Esophagus muscularis mucosa (tissue), 4 donors: ENCODE results near the gene DNPH1. TPM values are rescaled to one million over a fixed set of nuclear protein-coding genes. Genes with fewer than 3 reads are reported as not detected.

ENCODE experiments used
- DNase-seq: peaks from one replicate; pipeline ENCODE4 v3.0.0-alpha.2; 2017; ENCODE audit errors: extremely low spot score
- H3K27ac ChIP-seq, 4 donors: fragments of 200-600 bp; sonication (generic); replicated peaks in 1 of 4; 1 replicate in 3 of 4; 2 replicates in 1 of 4; pipeline ENCODE4 v1.5.1; 2016 to 2019; ENCODE audit warnings: mild to moderate bottlenecking in 1 of 4
- H3K27me3 ChIP-seq, 4 donors: fragments of 200-600 bp; sonication (generic); one replicate each; pipeline versions ENCODE4 v1.5.1 to v1.6.0; 2016 to 2019
- H3K36me3 ChIP-seq, 4 donors: fragments of 200-600 bp; sonication (generic); one replicate each; pipeline ENCODE4 v1.5.1; 2016 to 2019
- H3K4me1 ChIP-seq, 4 donors: fragments of 200-600 bp; sonication (generic); one replicate each; pipeline ENCODE4 v1.5.1; 2016 to 2019
- H3K4me3 ChIP-seq, 4 donors: fragments of 200-600 bp; sonication (generic); 1 replicate in 2 of 4; 2 replicates in 2 of 4; pipeline ENCODE4 v1.5.1; 2016 to 2019; ENCODE audit warnings: mild to moderate bottlenecking in 4 of 4, moderate library complexity in 1 of 4
- H3K9me3 ChIP-seq, 4 donors: fragments of 200-600 bp; sonication (generic); 1 replicate in 3 of 4; 2 replicates in 1 of 4; pipeline ENCODE4 v1.5.1; 2016 to 2019
- EP300 ChIP-seq: sonication (generic); formaldehyde crosslinking; IDR thresholded peaks from one replicate; pipeline ENCODE4 v1.6.1; 2017; ENCODE audit warnings: antibody characterized with exemption
- POLR2A ChIP-seq: fragments of 450-650 bp; IDR thresholded peaks from one replicate; pipeline ENCODE4 v1.6.1; 2017; ENCODE audit warnings: antibody characterized with exemption, moderate library complexity, mild to moderate bottlenecking, low read depth
- POLR2AphosphoS5 ChIP-seq, 2 donors: sonication (generic); formaldehyde crosslinking; IDR thresholded peaks; one replicate each; pipeline ENCODE4 v1.6.1; 2017; ENCODE audit warnings: antibody characterized with exemption in 2 of 2
- WGBS: methylation state at CpG from one replicate; pipeline ENCODE4 v1.1.5; 2018; 5-methylcytosine and 5-hydroxymethylcytosine counted together
- intact Hi-C: fragments of 100-400 bp; cut with DNase I; formaldehyde crosslinking; loops from one replicate; pipeline ENCODE4 v1.15.1; 2023
- total RNA-seq, 4 donors: library from RNA; depleted of rRNA; stranded (reverse); fragments of >200 nt; gene quantifications; one replicate each; pipeline versions ENCODE4 v1.1.0 to v1.2.1, GENCODE V29; 2016
- TF ChIP-seq, protein P1 (sequence below), 3 experiments: fragments of 200-600 bp in 2 of 3; fragments of 450-650 bp in 1 of 3; sonication (generic) in 2 of 3; IDR thresholded peaks; one replicate each; pipeline ENCODE4 v1.5.1; 2017 to 2019; ENCODE audit warnings: antibody characterized with exemption in 3 of 3, mild to moderate bottlenecking in 2 of 3, moderate library complexity in 1 of 3

Gene DNPH1
- total RNA-seq, 4 donors from 2014 or later, result 60.5 to 70.2 (median 65.3) TPM

DNA sequence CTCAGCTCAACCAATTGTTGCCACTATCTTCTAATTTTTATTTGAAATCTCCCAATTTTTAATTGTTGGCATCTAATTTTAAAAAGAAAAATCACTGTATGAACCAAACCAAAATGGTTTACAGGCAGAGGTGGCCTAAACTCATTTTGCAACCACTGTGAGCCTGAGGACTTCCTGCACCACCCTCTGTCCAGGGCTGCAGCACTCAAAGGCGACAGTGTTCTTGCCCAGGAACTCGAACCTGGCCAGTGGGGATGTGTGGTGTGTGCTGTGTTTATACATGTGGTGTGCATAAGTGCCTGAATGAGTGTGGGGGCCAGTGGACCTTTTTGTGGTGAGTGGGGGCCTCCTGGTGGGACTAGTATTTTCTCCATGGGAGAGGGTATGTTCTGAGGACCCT lies 44.4 kb upstream of the DNPH1 start:
- no peak overlapping the region for H3K4me3 ChIP-seq
- intact Hi-C loops, result no loop called here
- H3K36me3 ChIP-seq, result no peaks in the 10 kb centered on the region
- peaks cover 24 to 63% (median 53%) of the 10 kb centered on the region in 4 donors for H3K4me1 ChIP-seq
- H3K27ac ChIP-seq, result no peak overlapping the region
- no peak for DNase-seq
- no peaks in the 10 kb centered on the region for H3K9me3 ChIP-seq
- H3K27me3 ChIP-seq, result peaks cover 0 to 27% (median 5%) of the 10 kb centered on the region in 4 donors
- TF ChIP-seq POLR2A, result no peak
- TF ChIP-seq POLR2AphosphoS5 (IDR thresholded peaks at IDR 0.05), result no peak
- TF ChIP-seq EP300, result no peak
- TF ChIP-seq, protein P1, sequence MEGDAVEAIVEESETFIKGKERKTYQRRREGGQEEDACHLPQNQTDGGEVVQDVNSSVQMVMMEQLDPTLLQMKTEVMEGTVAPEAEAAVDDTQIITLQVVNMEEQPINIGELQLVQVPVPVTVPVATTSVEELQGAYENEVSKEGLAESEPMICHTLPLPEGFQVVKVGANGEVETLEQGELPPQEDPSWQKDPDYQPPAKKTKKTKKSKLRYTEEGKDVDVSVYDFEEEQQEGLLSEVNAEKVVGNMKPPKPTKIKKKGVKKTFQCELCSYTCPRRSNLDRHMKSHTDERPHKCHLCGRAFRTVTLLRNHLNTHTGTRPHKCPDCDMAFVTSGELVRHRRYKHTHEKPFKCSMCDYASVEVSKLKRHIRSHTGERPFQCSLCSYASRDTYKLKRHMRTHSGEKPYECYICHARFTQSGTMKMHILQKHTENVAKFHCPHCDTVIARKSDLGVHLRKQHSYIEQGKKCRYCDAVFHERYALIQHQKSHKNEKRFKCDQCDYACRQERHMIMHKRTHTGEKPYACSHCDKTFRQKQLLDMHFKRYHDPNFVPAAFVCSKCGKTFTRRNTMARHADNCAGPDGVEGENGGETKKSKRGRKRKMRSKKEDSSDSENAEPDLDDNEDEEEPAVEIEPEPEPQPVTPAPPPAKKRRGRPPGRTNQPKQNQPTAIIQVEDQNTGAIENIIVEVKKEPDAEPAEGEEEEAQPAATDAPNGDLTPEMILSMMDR (IDR thresholded peaks at IDR 0.05), result no peak
- 86% methylated on average over 2 of the region's 2 CpGs for WGBS

DNA sequence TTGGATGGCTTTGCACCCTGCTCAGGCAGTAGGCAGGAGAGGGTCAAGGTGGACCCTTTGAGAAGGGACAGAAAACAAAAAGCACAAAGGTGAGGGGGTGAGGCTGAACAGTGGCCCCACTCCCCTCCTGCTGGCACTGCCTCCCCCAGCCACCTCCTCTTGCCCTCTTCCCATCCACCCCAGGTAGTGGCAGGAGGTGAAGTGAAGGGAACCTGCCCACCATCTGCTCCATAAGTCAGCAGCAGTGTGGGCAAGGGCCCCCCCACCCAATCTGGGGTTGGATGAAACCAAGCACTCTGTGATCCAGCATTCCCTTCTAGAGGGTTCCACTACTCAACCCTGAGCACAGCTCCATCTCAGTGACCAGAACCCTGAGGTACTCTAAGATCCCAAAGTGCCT lies 42.7 kb upstream of the DNPH1 start:
- no peaks in the 10 kb centered on the region for H3K36me3 ChIP-seq
- no peaks in the 10 kb centered on the region for H3K9me3 ChIP-seq
- peaks cover 0 to 27% (median 5%) of the 10 kb centered on the region in 4 donors for H3K27me3 ChIP-seq
- intact Hi-C loops, result no loop called here
- no peak for DNase-seq
- no peak overlapping the region for H3K27ac ChIP-seq
- no peak overlapping the region for H3K4me3 ChIP-seq
- TF ChIP-seq, protein P1 (IDR thresholded peaks at IDR 0.05), result no peak
- TF ChIP-seq POLR2A, result no peak
- TF ChIP-seq EP300, result no peak
- no peak for TF ChIP-seq POLR2AphosphoS5 (IDR thresholded peaks at IDR 0.05)
- H3K4me1 ChIP-seq, result peaks cover 40 to 67% (median 54%) of the 10 kb centered on the region in 4 donors

DNA sequence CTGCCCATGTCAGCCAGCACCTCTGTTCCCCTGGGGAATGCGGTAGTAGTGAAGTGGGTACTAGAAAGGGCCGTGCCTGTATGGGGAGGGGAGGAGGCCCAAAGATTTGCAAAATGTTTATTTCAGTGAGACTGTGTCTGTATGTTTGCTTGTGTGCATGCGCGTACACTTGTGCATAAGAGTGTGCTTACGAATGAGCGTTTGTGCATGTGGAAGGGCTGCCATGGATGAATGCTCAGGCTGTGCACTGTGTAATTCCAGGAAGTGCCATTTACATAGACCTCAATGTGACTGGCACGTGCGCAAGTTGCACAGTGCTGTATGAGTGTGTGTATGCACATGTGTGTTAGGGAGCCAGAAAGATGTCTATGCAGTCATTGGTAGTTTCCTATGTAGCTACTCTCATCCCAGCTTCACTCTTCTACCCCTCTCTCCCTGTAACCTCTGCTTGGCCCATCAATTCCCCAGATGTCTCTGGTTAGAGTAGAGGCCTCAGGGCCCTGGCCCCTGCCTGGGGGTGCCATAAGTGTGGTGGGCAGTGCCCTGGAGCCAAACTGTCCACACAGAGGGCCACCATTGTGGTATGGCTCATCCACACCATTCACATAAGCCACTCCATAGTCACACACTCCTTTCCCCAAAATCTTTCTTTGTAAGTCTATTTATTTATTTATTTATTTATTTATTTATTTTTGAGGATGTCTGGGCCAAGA lies 42.0 kb upstream of the DNPH1 start:
- H3K36me3 ChIP-seq, result no peaks in the 10 kb centered on the region
- intact Hi-C loops, result no loop called here
- DNase-seq, result no peak
- H3K27ac ChIP-seq, result peak overlapping the region; percentile 71 to 88 (median 83)
- H3K9me3 ChIP-seq, result no peaks in the 10 kb centered on the region
- H3K4me3 ChIP-seq, result no peak overlapping the region
- TF ChIP-seq, protein P1 (IDR thresholded peaks at IDR 0.05), result no peak
- TF ChIP-seq POLR2AphosphoS5 (IDR thresholded peaks at IDR 0.05), result no peak
- no peak for TF ChIP-seq EP300
- TF ChIP-seq POLR2A, result no peak
- peaks cover 40 to 63% (median 53%) of the 10 kb centered on the region in 4 donors for H3K4me1 ChIP-seq
- whole genome bisulfite sequencing, result 87% methylated on average over 8 of the region's 8 CpGs
- H3K27me3 ChIP-seq, result peaks cover 0 to 21% (median 3%) of the 10 kb centered on the region in 4 donors

DNA sequence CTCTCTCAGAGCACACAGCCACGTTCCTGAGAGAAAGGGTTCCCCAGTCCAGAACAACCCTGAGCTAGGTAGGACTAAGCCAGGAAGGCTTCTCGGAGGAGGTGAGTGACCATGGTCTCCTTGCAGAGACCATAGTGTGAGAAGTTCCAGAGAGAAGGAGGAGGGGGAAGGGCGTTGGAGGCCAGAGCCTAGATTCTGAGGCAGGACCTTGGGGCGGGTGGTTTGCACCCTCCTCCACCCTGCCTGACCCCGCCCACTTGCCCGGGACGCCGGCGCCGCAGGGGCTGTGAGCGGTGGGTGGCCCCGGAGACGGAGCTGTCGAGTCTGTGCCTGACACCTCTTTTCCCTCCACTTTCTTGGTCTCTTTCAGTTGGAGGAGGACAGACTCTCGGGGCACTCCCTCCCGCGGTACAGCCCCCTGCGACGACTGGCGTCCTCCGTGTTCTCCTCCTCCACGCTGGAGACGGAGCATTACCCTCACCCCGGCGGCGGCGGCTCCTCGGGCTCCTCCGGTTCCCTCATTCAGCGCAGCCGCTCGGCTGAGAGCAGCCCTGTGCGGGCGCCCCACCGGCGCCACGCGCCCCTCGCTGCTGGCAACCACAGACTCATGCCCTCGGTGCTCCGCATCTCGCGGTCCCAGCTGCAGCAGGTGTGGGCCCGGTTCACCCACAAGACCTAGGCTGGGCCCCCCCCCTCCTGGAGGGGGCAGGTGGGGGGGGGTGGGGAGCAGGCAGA lies 40.2 kb upstream of the DNPH1 start:
- Histone ChIP-seq H3K27ac (peak overlapping the region; percentile 71 to 88 (median 83)), H3K4me3 (peak overlapping the region; percentile 47 to 52 (median 50)), H3K36me3 (no peaks in the 10 kb centered on the region), H3K4me1 (peaks cover 31 to 45% (median 35%) of the 10 kb centered on the region in 4 donors), H3K27me3 (peaks cover 0 to 5% (median under 1%) of the 10 kb centered on the region in 4 donors), H3K9me3 (no peaks in the 10 kb centered on the region)
- WGBS, result 5% methylated on average over 24 of the region's 44 CpGs
- peak in 1 of 2 donors; percentile 29 for TF ChIP-seq POLR2AphosphoS5 (IDR thresholded peaks at IDR 0.05)
- no peak for TF ChIP-seq POLR2A
- DNase-seq, result no peak
- intact Hi-C loops, result no loop called here

DNA sequence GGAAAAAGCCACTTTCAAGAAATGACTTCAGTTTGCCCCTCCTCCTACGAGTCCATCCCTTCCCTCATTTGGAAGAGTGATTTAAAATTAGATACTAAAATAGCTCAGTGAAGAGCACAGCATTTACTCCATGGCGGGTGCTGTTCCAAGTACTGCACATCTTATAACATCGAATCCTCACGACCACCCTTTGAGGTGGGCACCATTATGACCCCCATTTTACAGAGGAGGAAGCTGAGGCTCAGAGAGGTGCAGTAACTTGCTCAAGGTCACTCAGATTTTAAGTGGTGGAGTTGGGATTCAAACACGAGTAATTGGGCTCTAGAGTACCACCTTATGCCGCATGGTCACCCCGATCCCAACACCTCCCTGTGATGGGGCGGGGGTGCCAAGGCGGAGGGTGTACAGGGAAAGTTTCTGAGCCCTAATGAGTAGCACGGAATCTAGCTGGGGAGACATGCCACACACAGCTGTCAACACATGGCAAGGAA lies 39.5 kb upstream of the DNPH1 start:
- Histone ChIP-seq H3K27ac (peak overlapping the region; percentile 71 to 88 (median 83)), H3K4me3 (peak overlapping the region; percentile 47 to 52 (median 50))
- 52% methylated on average over 10 of the region's 10 CpGs for WGBS

More for the DNA sequence above, 39.5 kb upstream of the DNPH1 start:
- H3K4me1 ChIP-seq, result peaks cover 31 to 42% (median 35%) of the 10 kb centered on the region in 4 donors
- no peaks in the 10 kb centered on the region for H3K9me3 ChIP-seq
- no peaks in the 10 kb centered on the region for H3K36me3 ChIP-seq
- TF ChIP-seq POLR2AphosphoS5 (IDR thresholded peaks at IDR 0.05), result peak in 1 of 2 donors; percentile 23
- TF ChIP-seq, protein P1 (IDR thresholded peaks at IDR 0.05), result no peak
- TF ChIP-seq EP300, result no peak
- TF ChIP-seq POLR2A, result no peak
- DNase-seq, result no peak
- no peaks in the 10 kb centered on the region for H3K27me3 ChIP-seq
- intact Hi-C loops, result no loop called here
